Activated B cell treated with CpG ODN at 0.5 μM for 24 hours (primary cell): ENCODE results near the gene MICAL3. TPM values are rescaled to one million over a fixed set of nuclear protein-coding genes. Genes with fewer than 3 reads are reported as not detected.

Experiments used
- ATAC-seq: fragments of 200-7000 bp; cut with Tn5 transposase; one replicate; pipeline ENCODE4 v1.10.0; 2021; ENCODE audit warnings: low read depth, mild to moderate bottlenecking, moderate library complexity
- CTCF ChIA-PET: fragments of 350-600 bp; sonication (Branson Sonifier 250); formaldehyde crosslinking; loops from one replicate; lab custom pipeline; 2021; ENCODE audit warnings: antibody characterized with exemption; lab: Charles Lee
- POLR2A ChIA-PET: fragments of 350-600 bp; sonication (Branson Sonifier 250); formaldehyde crosslinking; loops from one replicate; lab custom pipeline; 2021; ENCODE audit warnings: antibody characterized with exemption; lab: Charles Lee
- DNase-seq: peaks from one replicate; pipeline ENCODE4 v3.0.0; 2022
- H3K27ac Mint-ChIP-seq: one replicate; pipeline ENCODE4 v1.8.0; 2020; ENCODE audit warnings: mixed read lengths
- H3K27me3 Mint-ChIP-seq: one replicate; pipeline ENCODE4 v1.8.0; 2021; ENCODE audit warnings: mixed read lengths
- H3K36me3 Mint-ChIP-seq: one replicate; pipeline ENCODE4 v1.8.0; 2021; ENCODE audit warnings: low read depth, mixed read lengths
- H3K4me1 Mint-ChIP-seq: one replicate; pipeline ENCODE4 v1.8.0; 2021; ENCODE audit warnings: mixed read lengths
- H3K4me3 Mint-ChIP-seq: one replicate; pipeline ENCODE4 v1.8.0; 2020; ENCODE audit warnings: mild to moderate bottlenecking, mixed read lengths
- H3K9me3 Mint-ChIP-seq: one replicate; pipeline ENCODE4 v1.8.0; 2020; ENCODE audit warnings: mixed read lengths
- intact Hi-C: fragments of 100-400 bp; cut with micrococcal nuclease; formaldehyde crosslinking; loops from one replicate; pipeline ENCODE4 v1.15.1; 2024
- total RNA-seq: library from RNA; stranded (reverse); gene quantifications from 2 replicates; pipeline ENCODE4 v1.2.3, GENCODE V29; 2022
- TF ChIP-seq, protein P1 (sequence below): fragments of 200-600 bp; IDR thresholded peaks from one replicate; pipeline ENCODE4 v1.8.0; 2022; ENCODE audit warnings: antibody characterized with exemption, mild to moderate bottlenecking

MICAL3 gene
- total RNA-seq, 1 donor from 2014 or later: 257 TPM

DNA sequence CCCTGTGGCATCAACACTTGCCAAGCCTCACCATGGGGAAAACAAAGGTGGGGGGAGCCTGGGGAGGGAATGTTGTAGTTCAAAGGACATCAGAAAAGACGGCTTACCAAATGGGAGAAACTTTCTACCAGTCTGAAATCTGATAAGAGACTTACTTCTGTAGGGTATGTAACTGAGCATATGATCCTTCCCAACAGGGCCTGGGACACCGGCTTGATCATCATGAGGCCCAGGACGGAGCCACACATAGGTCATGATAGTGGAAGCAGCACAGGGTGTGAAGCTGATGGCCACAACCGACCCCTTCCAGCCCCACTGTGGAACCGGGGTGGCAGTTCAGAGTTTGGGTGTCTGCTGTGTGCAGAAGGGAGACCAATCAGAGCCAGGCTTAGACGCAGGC lies 51.1 kb downstream of the MICAL3 start:
- Mint-ChIP-seq H3K4me3 (no peak overlapping the region), H3K9me3 (no peaks in the 10 kb centered on the region), H3K27me3 (no peaks in the 10 kb centered on the region), H3K27ac (no peak overlapping the region), H3K4me1 (peaks cover 87% of the 10 kb centered on the region), H3K36me3 (peaks cover 55% of the 10 kb centered on the region)
- DNase-seq (no peak), ATAC-seq (no peak)
- intact Hi-C loops: no loop called here
- ChIA-PET POLR2A (interaction anchor here (1.1 kb wide), 1 partner anchor 9 kb away, joined by 4 read pairs; no protein-coding TSS in a partner anchor), CTCF (no interaction called here)
- TF ChIP-seq, protein P1, sequence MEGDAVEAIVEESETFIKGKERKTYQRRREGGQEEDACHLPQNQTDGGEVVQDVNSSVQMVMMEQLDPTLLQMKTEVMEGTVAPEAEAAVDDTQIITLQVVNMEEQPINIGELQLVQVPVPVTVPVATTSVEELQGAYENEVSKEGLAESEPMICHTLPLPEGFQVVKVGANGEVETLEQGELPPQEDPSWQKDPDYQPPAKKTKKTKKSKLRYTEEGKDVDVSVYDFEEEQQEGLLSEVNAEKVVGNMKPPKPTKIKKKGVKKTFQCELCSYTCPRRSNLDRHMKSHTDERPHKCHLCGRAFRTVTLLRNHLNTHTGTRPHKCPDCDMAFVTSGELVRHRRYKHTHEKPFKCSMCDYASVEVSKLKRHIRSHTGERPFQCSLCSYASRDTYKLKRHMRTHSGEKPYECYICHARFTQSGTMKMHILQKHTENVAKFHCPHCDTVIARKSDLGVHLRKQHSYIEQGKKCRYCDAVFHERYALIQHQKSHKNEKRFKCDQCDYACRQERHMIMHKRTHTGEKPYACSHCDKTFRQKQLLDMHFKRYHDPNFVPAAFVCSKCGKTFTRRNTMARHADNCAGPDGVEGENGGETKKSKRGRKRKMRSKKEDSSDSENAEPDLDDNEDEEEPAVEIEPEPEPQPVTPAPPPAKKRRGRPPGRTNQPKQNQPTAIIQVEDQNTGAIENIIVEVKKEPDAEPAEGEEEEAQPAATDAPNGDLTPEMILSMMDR: no peak

DNA sequence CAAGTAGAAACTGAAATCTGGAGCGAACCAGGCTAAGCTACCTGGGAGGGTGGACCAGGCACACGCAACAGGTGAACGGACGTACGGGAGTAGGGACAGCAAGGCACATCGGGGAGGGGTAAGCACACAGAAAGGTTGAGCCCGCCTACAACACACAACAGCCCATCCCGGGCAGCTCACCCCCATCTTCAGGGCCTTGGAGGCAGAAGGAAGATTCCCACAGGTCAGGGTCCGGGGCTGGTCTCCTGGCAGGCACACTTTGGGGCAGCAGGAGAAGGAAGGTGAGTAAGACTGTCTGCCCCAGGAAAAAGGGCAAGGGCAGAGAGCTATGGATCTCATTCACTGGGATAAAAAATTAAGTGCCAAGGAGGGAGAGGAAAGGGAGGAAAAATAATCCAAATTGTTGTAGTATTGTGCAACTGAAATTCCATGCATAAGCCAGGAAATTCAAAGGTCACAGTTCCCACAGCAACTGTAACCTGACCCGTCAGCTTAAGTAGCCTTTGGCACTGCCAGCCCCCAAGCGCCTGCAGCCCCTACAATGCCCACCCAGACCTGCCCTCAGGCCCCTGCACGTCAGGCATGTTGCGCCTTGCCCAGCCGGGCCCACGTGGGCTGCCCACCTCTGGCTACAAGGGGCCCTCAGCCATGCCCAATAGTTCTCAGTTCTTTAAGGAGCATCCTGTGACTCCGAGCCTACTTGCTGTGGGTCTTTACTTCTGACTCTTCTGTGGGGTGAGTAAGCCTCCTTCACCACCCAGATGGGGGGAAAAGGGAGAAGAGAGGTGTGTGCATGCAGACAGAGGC lies 51.8 kb downstream of the MICAL3 start:
- CTCF ChIA-PET: interaction anchor here (1.4 kb wide), 1 partner anchor 23 kb away, joined by 3 read pairs; no protein-coding TSS in a partner anchor
- DNase-seq (no peak), ATAC-seq (no peak)
- Mint-ChIP-seq H3K4me3 (no peak overlapping the region), H3K27ac (peak overlapping the region; percentile 37), H3K27me3 (no peaks in the 10 kb centered on the region), H3K9me3 (no peaks in the 10 kb centered on the region), H3K4me1 (peaks cover 84% of the 10 kb centered on the region), H3K36me3 (peaks cover 55% of the 10 kb centered on the region)
- POLR2A ChIA-PET: interaction anchor here (1.1 kb wide), 1 partner anchor 8 kb away, joined by 4 read pairs; no protein-coding TSS in a partner anchor
- intact Hi-C loops: no loop called here
- TF ChIP-seq, protein P1: no peak

DNA sequence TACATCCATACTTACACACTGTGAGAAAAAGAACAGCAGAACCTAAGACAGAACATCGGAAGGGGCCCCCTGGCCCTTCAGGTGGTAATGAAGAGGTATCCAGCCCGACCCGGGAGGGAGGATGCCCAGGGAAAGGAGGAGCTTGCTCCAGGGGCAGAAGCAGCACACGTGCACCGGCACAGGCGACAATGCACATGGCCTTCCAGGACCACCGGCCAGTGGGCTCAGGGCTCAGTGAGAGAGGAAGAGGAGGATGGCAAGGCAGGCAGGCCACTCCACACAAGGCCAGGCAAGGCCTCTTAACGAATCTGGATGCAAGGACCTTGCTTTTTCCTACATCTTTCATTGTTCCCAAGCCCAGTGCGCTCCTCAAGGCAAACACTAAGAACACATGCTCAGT lies 52.6 kb downstream of the MICAL3 start:
- Mint-ChIP-seq H3K9me3 (no peaks in the 10 kb centered on the region), H3K27ac (peak overlapping the region; percentile 65), H3K36me3 (peaks cover 58% of the 10 kb centered on the region), H3K4me3 (no peak overlapping the region), H3K27me3 (no peaks in the 10 kb centered on the region), H3K4me1 (peaks cover 83% of the 10 kb centered on the region)
- ChIA-PET POLR2A (no interaction called here), CTCF (interaction anchor here (1.4 kb wide), 1 partner anchor 24 kb away, joined by 3 read pairs; no protein-coding TSS in a partner anchor)
- TF ChIP-seq, protein P1: no peak
- intact Hi-C loops: no loop called here
- DNase-seq: no peak
- ATAC-seq: no peak

DNA sequence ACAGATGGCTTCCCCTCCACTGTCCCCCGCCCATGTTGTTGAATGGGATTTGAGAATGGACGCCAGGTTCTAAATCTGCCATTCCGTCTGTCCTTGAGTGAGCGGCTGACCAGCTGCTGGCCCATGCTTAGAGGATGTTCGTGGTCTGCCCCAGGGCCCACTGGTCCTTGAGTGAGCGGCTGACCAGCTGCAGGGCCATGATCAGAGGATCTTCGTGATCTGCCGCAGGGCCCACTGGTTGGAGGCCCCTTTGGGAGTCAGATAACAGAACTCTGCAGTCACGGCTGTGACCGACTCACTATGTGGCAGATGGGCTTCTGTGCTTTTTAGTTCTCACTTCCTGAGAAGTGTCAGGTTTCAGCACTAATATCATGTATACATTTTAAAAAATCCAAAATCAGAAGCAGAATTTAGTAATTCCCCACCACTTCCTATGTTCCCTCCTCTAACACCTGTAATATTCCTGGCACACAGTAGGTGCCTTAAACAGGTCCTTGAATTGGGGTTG lies 54.1 kb downstream of the MICAL3 start:
- Mint-ChIP-seq H3K4me1 (peaks cover 84% of the 10 kb centered on the region), H3K4me3 (peak overlapping the region; percentile 50), H3K9me3 (no peaks in the 10 kb centered on the region), H3K27me3 (no peaks in the 10 kb centered on the region), H3K27ac (peak overlapping the region; percentile 87), H3K36me3 (peaks cover 61% of the 10 kb centered on the region)
- DNase-seq: no peak
- TF ChIP-seq, protein P1: no peak
- intact Hi-C loops: no loop called here
- POLR2A ChIA-PET: interaction anchor here (0.6 kb wide), 1 partner anchor 87 kb away, joined by 6 read pairs; no protein-coding TSS in a partner anchor
- peak; percentile 65 for ATAC-seq
- CTCF ChIA-PET: no interaction called here

DNA sequence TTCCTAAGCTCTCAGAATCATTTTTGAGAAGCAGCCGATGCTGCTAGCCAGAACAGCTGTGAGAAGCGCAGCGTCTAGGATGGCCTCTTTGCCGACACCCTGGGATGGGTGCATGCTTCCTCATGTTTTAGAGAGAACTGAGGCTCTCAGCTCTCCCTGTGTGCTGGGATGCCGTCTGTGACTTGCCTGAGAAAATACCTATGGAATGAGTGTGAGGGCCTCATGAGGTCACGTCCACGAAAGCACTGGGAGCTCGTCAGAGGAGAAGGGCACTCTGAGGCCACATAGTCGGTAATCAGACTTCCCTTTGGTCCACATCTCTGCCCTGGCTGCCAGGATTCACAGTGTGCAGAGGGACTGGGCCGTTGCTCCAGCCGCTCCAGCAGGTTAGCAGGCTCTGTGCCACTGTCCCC lies 54.7 kb downstream of the MICAL3 start:
- H3K4me3 Mint-ChIP-seq: no peak overlapping the region

More for the DNA sequence above, 54.7 kb downstream of the MICAL3 start:
- intact Hi-C loops: no loop called here
- H3K4me1 Mint-ChIP-seq: peaks cover 84% of the 10 kb centered on the region
- no peak for DNase-seq
- TF ChIP-seq, protein P1: no peak
- ChIA-PET CTCF (no interaction called here), POLR2A (interaction anchor here (0.6 kb wide), 1 partner anchor 87 kb away, joined by 6 read pairs; no protein-coding TSS in a partner anchor)
- H3K36me3 Mint-ChIP-seq: peaks cover 57% of the 10 kb centered on the region
- H3K27ac Mint-ChIP-seq: peak overlapping the region; percentile 87
- no peak for ATAC-seq
- H3K9me3 Mint-ChIP-seq: no peaks in the 10 kb centered on the region
- H3K27me3 Mint-ChIP-seq: no peaks in the 10 kb centered on the region
